ENCODE results near the gene MSMP.

MSMP gene

DNA sequence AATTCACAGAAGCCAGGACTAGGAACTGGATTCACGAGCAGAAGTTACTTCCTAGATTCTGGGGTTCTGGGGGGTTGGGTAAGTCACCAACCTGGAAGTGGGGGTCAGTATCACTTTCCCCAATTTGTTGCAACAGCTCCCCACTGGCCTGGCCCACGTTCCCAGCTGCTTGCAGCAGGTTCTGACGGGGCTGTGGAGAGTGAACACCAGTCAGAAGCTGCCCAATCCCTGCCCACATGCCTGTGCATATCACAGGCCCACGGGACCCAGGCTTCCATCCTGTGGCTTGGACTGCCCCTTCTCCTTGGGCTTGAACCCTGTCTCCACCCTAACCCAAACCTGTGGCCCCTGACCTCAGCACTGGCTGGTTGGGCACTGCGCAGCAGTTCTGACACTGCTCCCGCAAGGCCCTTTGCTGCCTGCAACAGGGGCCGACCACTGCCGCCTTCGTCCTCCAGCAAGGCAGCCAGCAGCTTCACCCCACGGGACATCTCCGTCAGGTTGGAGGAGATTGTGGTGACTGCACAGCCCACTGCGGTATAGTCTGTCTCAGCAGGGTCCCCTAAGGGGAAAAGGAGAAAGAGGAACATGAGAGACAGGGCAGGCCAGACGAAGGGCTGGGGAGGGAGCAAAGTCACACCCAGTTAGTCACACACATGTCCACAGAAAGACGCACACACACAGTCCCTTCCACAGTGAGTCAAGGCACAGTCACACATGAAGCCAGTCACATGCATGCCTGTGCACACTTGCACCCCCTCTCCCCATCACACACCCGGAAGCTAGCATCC, 35.2 kb downstream of the MSMP start:
- no peak for DNase-seq (ENCODE audit: low read depth)

- DNase-seq (ENCODE audit: low read depth), result no peak
Observed at GRCh38 chr9:35717132-35717870, 36.8 kb downstream of the MSMP start.

- no peak for DNase-seq (ENCODE audit: low read depth)
Observed at GRCh38 chr9:35716230-35716629, 37.8 kb downstream of the MSMP start.

DNA sequence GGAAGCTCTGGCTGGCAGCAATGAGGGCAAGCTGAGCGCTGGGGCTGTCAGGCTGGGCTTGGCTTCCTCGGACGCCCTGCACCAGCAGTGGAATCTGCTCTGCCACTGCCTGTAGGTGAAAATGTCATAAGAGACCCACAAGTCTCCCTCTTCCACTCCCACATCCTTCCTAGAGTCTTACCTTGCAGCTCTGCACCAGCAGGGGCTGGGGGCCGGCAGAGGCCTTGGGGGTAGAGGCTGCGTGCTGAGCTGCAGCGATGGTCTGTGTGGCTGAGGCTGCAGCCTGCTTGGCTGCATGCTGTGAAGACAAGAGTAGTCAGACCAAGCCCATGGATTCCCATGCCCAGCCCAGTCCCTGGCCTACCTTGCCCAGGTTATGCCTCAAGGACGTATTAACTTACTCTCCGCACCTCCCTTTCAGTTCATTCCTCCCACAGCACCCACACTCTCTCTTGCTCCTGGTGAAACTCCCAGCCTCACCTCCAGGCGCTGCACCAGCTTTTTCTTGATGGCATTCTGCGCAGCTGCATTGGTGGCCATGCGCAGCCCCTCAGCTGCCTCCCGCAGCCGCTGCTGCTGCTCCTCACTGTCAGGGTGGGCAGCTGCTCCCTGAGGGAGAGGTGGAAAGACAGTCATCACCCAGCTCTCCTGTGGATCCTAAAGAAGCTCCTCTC, 39.4 kb downstream of the MSMP start:
- DNase-seq (ENCODE audit: low read depth), result no peak

DNA sequence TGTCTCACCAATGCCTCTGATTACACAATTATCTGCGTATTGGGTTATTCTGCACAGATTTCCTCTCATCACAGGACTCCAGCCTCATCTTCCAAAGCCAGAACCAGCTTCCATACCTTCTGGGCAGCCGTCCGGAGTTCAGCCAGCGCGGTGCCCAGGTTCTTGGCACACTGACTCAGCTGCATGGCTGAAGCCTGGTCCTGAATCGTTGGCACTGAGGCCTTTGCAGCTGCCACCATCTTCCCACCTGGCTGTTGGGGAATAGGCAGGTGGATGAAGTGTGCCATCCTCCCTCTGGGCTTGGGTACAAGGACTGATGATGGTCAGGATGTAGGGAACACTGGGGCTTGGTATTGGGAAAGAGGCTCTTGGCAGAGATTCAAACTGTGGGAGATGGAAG, 40.0 kb downstream of the MSMP start:
- no peak for DNase-seq (ENCODE audit: low read depth)

GRCh38 chr9:35713578-35713977, 40.5 kb downstream of the MSMP start:
- DNase-seq (ENCODE audit: low read depth), result no peak

GRCh38 chr9:35712762-35713400, 41.2 kb downstream of the MSMP start:
- no peak for DNase-seq (ENCODE audit: low read depth)

GRCh38 chr9:35711501-35712428, 42.3 kb downstream of the MSMP start:
- DNase-seq (ENCODE audit: low read depth), result no peak

DNA sequence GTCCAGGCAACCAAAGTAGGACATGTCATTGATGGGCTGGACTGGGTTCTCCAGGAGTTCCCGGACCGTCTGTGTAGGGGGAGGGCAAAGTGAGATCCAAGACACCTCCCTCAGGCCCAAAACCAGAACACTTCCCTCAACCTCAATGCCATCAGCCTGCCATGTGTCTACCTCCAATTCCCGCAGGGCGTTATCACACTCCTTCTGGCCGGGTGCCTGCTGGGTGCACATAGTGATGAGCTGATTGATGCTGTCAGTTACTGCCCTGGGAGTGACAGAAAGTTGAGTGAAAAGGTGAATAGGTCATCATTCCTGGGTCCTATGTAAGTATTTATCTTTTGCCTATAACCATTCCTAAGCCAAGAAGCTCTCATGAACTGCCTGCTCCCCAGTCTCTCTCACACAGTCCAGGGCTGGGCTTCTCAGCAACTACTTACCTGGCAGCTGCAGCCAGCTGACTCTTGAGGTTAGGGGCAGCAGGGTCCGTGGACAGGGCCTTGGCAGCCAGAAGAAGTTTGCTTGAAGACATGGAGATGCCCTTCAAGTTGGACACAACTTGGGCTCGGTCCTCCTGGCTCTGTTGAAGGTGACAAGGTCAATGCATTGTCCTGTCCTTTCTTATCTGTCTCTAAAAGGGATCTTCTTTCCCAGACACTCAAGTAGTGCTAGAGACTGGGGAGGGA, 43.1 kb downstream of the MSMP start:
- no peak for DNase-seq (ENCODE audit: low read depth)

DNA sequence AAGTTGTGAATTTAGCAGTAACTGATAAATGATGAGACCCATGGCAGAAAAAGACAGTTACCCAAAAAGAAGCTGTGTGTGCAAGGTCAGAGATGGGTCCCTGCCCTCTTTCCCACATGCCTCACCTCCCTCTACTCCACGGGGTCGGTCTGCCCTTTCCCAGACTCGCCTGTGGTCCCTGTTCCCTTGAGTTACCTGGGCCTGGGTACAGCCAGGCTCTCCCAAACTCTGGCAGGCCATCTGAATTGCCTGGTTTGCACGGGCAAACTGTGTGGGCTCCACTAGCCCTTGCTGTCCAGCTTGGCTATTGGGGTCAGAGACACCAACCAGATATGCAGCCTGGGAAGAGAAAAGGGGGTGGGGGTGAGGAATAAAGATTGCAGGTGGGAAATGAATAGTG, 45.9 kb downstream of the MSMP start:
- no peak for DNase-seq (ENCODE audit: low read depth)

- no peak for DNase-seq (ENCODE audit: low read depth)
Observed at GRCh38 chr9:35706951-35707350, 47.1 kb downstream of the MSMP start.

DNA sequence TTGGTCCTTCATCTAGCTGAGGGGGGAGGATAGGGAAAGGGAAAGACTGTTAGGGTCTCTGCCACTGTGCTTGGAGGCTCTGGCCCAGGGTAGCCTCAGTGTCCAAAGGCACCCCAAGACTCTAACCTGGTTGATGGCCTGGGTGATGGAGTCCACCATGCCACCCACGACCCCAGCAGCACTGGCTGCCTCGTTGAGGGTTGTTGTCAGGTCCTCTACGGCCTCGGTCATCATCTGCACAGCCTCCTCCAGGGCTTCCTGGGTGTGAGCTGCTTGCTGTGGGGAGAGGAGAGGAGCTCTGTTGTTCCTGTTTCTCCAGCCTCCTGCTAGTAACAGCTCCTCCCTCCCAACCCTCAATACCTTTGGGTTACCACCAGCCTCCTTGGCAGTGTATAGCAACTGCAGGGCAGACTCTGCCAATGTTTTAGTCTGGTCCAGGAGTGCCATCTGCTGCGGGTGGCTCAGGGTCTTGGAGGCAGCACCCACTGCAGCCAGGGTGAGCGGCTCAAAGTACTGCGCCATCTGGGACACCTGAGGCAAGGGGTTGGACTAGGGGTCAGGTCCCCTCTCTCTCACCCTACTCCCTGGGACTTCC, 48.1 kb downstream of the MSMP start:
- DNase-seq (ENCODE audit: low read depth), result no peak

- no peak for DNase-seq (ENCODE audit: low read depth)
Observed at GRCh38 chr9:35705372-35705771, 48.7 kb downstream of the MSMP start.

GRCh38 chr9:35703906-35704672, 50.0 kb downstream of the MSMP start:
- DNase-seq (ENCODE audit: low read depth), result no peak
